ENCODE results near the gene MMP21. TPM values are rescaled to one million over a fixed set of nuclear protein-coding genes. Genes with fewer than 3 reads are reported as not detected.

MMP21 gene
- total and polyA plus RNA-seq, 2 donors (not counting 1 experiment from before 2014, with no cell fraction given) = 0.05 to 0.17 TPM

DNA sequence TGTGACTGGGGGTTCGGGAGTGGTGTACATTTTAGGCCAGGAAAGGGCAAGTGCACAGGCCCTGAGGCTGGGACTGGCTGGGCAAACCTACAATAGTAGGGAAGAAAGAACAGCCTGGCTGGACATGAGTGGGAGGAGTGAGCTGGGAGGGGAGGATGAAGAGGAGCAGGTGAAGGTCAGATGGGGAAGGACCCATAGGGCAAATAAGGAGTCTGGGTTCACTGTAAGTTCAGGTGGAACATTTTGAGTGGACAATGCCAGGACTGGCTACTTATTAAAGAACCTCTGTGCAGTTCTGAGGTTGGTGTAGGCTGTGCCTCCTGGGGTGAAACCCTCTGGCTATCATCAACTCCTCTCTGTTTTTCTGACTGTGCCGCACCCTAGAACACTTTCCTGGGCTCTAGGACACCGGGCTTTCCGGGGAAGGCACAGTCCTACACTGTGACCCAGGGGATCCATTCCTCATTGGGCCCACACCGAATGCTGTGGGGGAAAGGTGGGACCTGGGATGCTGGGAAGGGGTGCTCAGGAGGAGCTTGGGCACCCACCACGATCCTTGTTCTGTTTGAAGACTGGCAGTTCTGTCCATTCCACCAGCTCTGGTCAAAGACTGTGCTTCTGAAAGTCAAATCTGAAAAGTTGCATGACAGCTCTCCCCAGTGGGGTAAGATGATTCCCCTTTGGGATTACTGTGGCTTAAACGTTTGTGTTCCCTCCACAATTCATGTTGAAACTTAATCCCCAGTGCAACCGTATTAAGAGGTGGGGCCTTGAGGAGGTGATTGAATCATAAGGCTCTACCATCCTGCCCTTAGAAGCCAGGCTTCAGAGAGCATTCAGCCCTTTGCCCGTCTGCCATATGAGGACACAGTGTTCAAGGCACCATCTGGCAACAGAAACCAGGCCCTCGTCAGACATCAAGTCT is 4.0 kb upstream of the MMP21 start:
- Histone ChIP-seq H3K9ac (ENCODE audit: insufficient read depth, low read length) (no peak overlapping the region), H2AFZ (ENCODE audit: low read length) (no peak overlapping the region), H3K4me3 (replicated peaks in 1 of 4; ENCODE audit: control extremely low read depth in 1 of 4, insufficient read depth in 1 of 4, low read depth in 3 of 4, low read length in 4 of 4) (no peak overlapping the region), H3K36me3 (ENCODE audit: control insufficient read depth, insufficient read depth, low read length) (no peaks in the 10 kb centered on the region), H3K9me3 (ENCODE audit: control insufficient read depth, insufficient read depth, low read depth, low read length) (no peaks in the 10 kb centered on the region), H3K4me1 (ENCODE audit: control insufficient read depth, extremely low read depth, insufficient read depth, low read length) (no peaks in the 10 kb centered on the region), H4K20me1 (ENCODE audit: control insufficient read depth, extremely low read depth, insufficient read depth, low read length) (no peaks in the 10 kb centered on the region), H3K27ac (ENCODE audit: insufficient read depth, low read length) (no peak overlapping the region), H3K27me3 (ENCODE audit: control insufficient read depth, insufficient read depth, low read length) (peaks cover 2% of the 10 kb centered on the region), H3K79me2 (ENCODE audit: control insufficient read depth, insufficient read depth, low read length) (no peaks in the 10 kb centered on the region), H3K4me2 (ENCODE audit: extremely low read depth, insufficient read depth, low read length) (no peak overlapping the region)
- DNase-seq (ENCODE audit: low read depth in 2 of 2) = no peak
- TF ChIP-seq, protein P1, sequence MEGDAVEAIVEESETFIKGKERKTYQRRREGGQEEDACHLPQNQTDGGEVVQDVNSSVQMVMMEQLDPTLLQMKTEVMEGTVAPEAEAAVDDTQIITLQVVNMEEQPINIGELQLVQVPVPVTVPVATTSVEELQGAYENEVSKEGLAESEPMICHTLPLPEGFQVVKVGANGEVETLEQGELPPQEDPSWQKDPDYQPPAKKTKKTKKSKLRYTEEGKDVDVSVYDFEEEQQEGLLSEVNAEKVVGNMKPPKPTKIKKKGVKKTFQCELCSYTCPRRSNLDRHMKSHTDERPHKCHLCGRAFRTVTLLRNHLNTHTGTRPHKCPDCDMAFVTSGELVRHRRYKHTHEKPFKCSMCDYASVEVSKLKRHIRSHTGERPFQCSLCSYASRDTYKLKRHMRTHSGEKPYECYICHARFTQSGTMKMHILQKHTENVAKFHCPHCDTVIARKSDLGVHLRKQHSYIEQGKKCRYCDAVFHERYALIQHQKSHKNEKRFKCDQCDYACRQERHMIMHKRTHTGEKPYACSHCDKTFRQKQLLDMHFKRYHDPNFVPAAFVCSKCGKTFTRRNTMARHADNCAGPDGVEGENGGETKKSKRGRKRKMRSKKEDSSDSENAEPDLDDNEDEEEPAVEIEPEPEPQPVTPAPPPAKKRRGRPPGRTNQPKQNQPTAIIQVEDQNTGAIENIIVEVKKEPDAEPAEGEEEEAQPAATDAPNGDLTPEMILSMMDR (conservative IDR thresholded peaks at IDR 0.05 in 1 of 2, IDR thresholded peaks at IDR 0.05 in 1 of 2; ENCODE audit: low read depth in 1 of 2, low read length in 2 of 2) = no peak
- TF ChIP-seq EZH2 (IDR thresholded peaks at IDR 0.05; ENCODE audit: low read length, missing control alignments) = no peak

- DNase-seq (ENCODE audit: low read depth in 2 of 2) = no peak
- H2AFZ ChIP-seq (ENCODE audit: low read length) = no peak overlapping the region
- H3K36me3 ChIP-seq (ENCODE audit: control insufficient read depth, insufficient read depth, low read length) = no peaks in the 10 kb centered on the region
- H3K4me1 ChIP-seq (ENCODE audit: control insufficient read depth, extremely low read depth, insufficient read depth, low read length) = no peaks in the 10 kb centered on the region
- no peak overlapping the region for H3K4me3 ChIP-seq (replicated peaks in 1 of 4; ENCODE audit: control extremely low read depth in 1 of 4, insufficient read depth in 1 of 4, low read depth in 3 of 4, low read length in 4 of 4)
- H3K27me3 ChIP-seq (ENCODE audit: control insufficient read depth, insufficient read depth, low read length) = peaks cover 2% of the 10 kb centered on the region
- no peak overlapping the region for H3K27ac ChIP-seq (ENCODE audit: insufficient read depth, low read length)
- H3K4me2 ChIP-seq (ENCODE audit: extremely low read depth, insufficient read depth, low read length) = no peak overlapping the region
- TF ChIP-seq, protein P1 (conservative IDR thresholded peaks at IDR 0.05 in 1 of 2, IDR thresholded peaks at IDR 0.05 in 1 of 2; ENCODE audit: low read depth in 1 of 2, low read length in 2 of 2) = no peak
- TF ChIP-seq EZH2 (IDR thresholded peaks at IDR 0.05; ENCODE audit: low read length, missing control alignments) = no peak
- no peak overlapping the region for H3K9ac ChIP-seq (ENCODE audit: insufficient read depth, low read length)
- no peaks in the 10 kb centered on the region for H3K79me2 ChIP-seq (ENCODE audit: control insufficient read depth, insufficient read depth, low read length)
- H4K20me1 ChIP-seq (ENCODE audit: control insufficient read depth, extremely low read depth, insufficient read depth, low read length) = no peaks in the 10 kb centered on the region
- H3K9me3 ChIP-seq (ENCODE audit: control insufficient read depth, insufficient read depth, low read depth, low read length) = no peaks in the 10 kb centered on the region
Measured at GRCh38 chr10:125778556-125778955, 2.9 kb upstream of the MMP21 start.

GRCh38 chr10:125777806-125778205 is 2.2 kb upstream of the MMP21 start:
- Histone ChIP-seq H3K36me3 (ENCODE audit: control insufficient read depth, insufficient read depth, low read length) (no peaks in the 10 kb centered on the region), H3K4me1 (ENCODE audit: control insufficient read depth, extremely low read depth, insufficient read depth, low read length) (no peaks in the 10 kb centered on the region), H3K79me2 (ENCODE audit: control insufficient read depth, insufficient read depth, low read length) (no peaks in the 10 kb centered on the region), H2AFZ (ENCODE audit: low read length) (no peak overlapping the region), H4K20me1 (ENCODE audit: control insufficient read depth, extremely low read depth, insufficient read depth, low read length) (no peaks in the 10 kb centered on the region), H3K4me2 (ENCODE audit: extremely low read depth, insufficient read depth, low read length) (no peak overlapping the region), H3K27me3 (ENCODE audit: control insufficient read depth, insufficient read depth, low read length) (peaks cover 2% of the 10 kb centered on the region), H3K9me3 (ENCODE audit: control insufficient read depth, insufficient read depth, low read depth, low read length) (no peaks in the 10 kb centered on the region), H3K4me3 (replicated peaks in 1 of 4; ENCODE audit: control extremely low read depth in 1 of 4, insufficient read depth in 1 of 4, low read depth in 3 of 4, low read length in 4 of 4) (no peak overlapping the region), H3K9ac (ENCODE audit: insufficient read depth, low read length) (no peak overlapping the region), H3K27ac (ENCODE audit: insufficient read depth, low read length) (no peak overlapping the region)
- DNase-seq (ENCODE audit: low read depth in 2 of 2) = no peak
- TF ChIP-seq, protein P1 (conservative IDR thresholded peaks at IDR 0.05 in 1 of 2, IDR thresholded peaks at IDR 0.05 in 1 of 2; ENCODE audit: low read depth in 1 of 2, low read length in 2 of 2) = no peak
- no peak for TF ChIP-seq EZH2 (IDR thresholded peaks at IDR 0.05; ENCODE audit: low read length, missing control alignments)
